Measurements from ENCODE around the gene JMJD6. TPM values are rescaled to one million over a fixed set of nuclear protein-coding genes. Genes with fewer than 3 reads are reported as not detected.

Gene JMJD6
- total RNA-seq, 2 experiments from 2014 or later: 39.9 to 71.2 TPM

- Histone ChIP-seq H2AFZ (ENCODE audit: low read length) (no peak overlapping the region), H3K9me2 (ENCODE audit: insufficient read depth, low read length) (no peaks in the 10 kb centered on the region), H4K20me1 (ENCODE audit: insufficient read depth, low read length) (no peaks in the 10 kb centered on the region), H3K4me2 (ENCODE audit: low read length) (no peak overlapping the region), H3K79me2 (ENCODE audit: insufficient read depth, low read depth, low read length) (no peaks in the 10 kb centered on the region), H3K36me3 (ENCODE audit: insufficient read depth, low read length) (peaks cover 12% of the 10 kb centered on the region; the same call in 1 of the 2 replicates), H3K4me1 (ENCODE audit: insufficient read depth, low read length, poor library complexity, severe bottlenecking) (peaks cover 11% of the 10 kb centered on the region), H3K4me3 (ENCODE audit: low read depth, low read length, poor library complexity, severe bottlenecking) (no peak overlapping the region), H3K9me3 (ENCODE audit: low read length) (no peaks in the 10 kb centered on the region), H3K27ac (ENCODE audit: low read depth, low read length, poor library complexity, severe bottlenecking) (no peak overlapping the region)
- TF ChIP-seq EZH2phosphoT487 (IDR thresholded peaks at IDR 0.05; ENCODE audit: borderline replicate concordance, low read depth, low read length) (no peak), CTCF (conservative IDR thresholded peaks at IDR 0.05; ENCODE audit: low read length) (no peak)
- ChIA-PET CTCF (ENCODE audit: unreplicated experiment) (interaction anchor here (0.6 kb wide), 3 partner anchors 13 to 181 kb away, joined by 3 read pairs; no protein-coding TSS in a partner anchor), POLR2A (no interaction called here)
- no peak for DNase-seq (ENCODE audit: low spot score)
- no TSS peak for BruUV-seq (replicated peaks)
- intact Hi-C loops (cut with micrococcal nuclease; ENCODE audit: unreplicated experiment): no loop called here
Measured at GRCh38 chr17:76709077-76709950, 17.1 kb downstream of the JMJD6 start.

DNA sequence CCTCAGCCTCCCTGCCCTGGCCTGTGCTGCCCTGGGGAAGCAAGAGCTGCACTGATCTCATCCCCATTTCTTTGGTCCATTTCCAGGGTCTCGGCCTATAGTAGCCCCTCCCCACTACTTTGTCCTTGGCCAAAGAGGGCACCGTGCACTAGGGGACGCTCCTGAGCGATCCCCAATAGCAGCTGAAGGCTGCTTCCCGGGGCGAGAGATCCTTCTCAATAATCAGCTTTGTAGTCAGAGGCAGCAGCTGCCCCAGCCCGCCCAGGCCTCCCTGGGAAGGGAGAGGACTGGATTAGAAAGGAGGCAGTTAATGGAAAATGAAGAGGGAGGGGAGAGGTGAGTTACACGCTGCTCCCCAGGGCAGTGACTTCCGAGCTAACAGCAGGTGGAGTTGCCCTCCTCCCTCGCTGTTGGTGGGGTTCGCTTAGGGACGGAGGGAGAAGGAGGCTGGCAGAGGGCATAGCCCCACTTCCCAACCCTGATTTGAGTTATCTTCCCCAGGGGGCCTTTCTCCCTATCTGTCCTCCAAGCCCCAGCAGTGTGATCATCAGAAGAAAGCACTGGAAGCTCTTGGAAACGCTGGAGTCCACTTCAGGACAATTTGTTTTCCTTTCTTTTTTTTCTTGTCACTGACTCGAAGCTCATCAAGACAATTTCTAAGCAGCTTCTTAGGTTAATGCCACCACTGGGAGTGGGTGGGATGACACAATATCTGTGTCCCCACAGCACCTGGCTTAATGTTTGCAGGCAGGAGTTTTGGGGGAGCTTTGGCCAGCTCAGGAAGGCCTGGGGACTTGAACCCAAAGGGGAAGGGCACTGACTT is 18.2 kb downstream of the JMJD6 start:
- no peaks in the 10 kb centered on the region for H4K20me1 ChIP-seq (ENCODE audit: insufficient read depth, low read length)

More for the DNA sequence above, 18.2 kb downstream of the JMJD6 start:
- no TSS peak for BruUV-seq (replicated peaks)
- H3K9me3 ChIP-seq (ENCODE audit: low read length): no peaks in the 10 kb centered on the region
- no peak overlapping the region for H3K4me3 ChIP-seq (ENCODE audit: low read depth, low read length, poor library complexity, severe bottlenecking)
- no peak overlapping the region for H3K27ac ChIP-seq (ENCODE audit: low read depth, low read length, poor library complexity, severe bottlenecking)
- H3K4me2 ChIP-seq (ENCODE audit: low read length): no peak overlapping the region
- 0 out of 2 replicates have a peak, but pooled peaks cover under 1% of the 10 kb centered on the region for H3K36me3 ChIP-seq (ENCODE audit: insufficient read depth, low read length)
- ChIA-PET POLR2A (interaction anchor here (0.5 kb wide), 1 partner anchor 20 kb away, joined by 3 read pairs; no protein-coding TSS in a partner anchor), CTCF (ENCODE audit: unreplicated experiment) (interaction anchor here (0.6 kb wide), 1 partner anchor 180 kb away, joined by 3 read pairs; no protein-coding TSS in a partner anchor)
- intact Hi-C loops (cut with micrococcal nuclease; ENCODE audit: unreplicated experiment): no loop called here
- H3K4me1 ChIP-seq (ENCODE audit: insufficient read depth, low read length, poor library complexity, severe bottlenecking): peaks cover 11% of the 10 kb centered on the region
- no peaks in the 10 kb centered on the region for H3K79me2 ChIP-seq (ENCODE audit: insufficient read depth, low read depth, low read length)
- no peaks in the 10 kb centered on the region for H3K9me2 ChIP-seq (ENCODE audit: insufficient read depth, low read length)
- H2AFZ ChIP-seq (ENCODE audit: low read length): no peak overlapping the region
- DNase-seq (ENCODE audit: low spot score): no peak
- TF ChIP-seq EZH2phosphoT487 (IDR thresholded peaks at IDR 0.05; ENCODE audit: borderline replicate concordance, low read depth, low read length) (no peak), CTCF (conservative IDR thresholded peaks at IDR 0.05; ENCODE audit: low read length) (0 out of 2 replicates have a peak, but pooled peaks have one; percentile 37)
